ENCODE results near the gene ARHGAP9.

DNA sequence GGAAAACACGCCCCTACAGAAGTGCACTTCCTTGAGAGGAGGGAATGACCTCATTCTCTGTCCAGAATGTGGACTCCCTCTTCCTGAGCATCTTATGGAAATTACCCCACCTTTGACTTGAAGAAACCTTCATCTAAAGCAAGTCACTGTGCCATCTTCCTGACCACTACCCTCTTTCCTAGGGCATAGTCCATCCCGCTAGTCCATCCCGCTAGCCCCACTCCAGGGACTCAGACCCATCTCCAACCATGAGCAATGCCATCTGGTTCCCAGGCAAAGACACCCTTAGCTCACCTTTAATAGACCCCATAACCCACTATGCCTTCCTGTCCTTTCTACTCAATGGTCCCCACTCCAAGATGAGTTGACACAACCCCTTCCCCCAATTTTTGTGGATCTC lies 29.6 kb downstream of the ARHGAP9 start:
- TF ChIP-seq, protein P1, sequence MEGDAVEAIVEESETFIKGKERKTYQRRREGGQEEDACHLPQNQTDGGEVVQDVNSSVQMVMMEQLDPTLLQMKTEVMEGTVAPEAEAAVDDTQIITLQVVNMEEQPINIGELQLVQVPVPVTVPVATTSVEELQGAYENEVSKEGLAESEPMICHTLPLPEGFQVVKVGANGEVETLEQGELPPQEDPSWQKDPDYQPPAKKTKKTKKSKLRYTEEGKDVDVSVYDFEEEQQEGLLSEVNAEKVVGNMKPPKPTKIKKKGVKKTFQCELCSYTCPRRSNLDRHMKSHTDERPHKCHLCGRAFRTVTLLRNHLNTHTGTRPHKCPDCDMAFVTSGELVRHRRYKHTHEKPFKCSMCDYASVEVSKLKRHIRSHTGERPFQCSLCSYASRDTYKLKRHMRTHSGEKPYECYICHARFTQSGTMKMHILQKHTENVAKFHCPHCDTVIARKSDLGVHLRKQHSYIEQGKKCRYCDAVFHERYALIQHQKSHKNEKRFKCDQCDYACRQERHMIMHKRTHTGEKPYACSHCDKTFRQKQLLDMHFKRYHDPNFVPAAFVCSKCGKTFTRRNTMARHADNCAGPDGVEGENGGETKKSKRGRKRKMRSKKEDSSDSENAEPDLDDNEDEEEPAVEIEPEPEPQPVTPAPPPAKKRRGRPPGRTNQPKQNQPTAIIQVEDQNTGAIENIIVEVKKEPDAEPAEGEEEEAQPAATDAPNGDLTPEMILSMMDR (IDR thresholded peaks at IDR 0.05) = no peak
- no peak for TF ChIP-seq POLR2A (IDR thresholded peaks at IDR 0.05)
